C4-2B (cell line): ENCODE results near the gene NEDD4L.
A peak's percentile ranks its signal among the peaks of the same experiment; 100 is the strongest.

Experiments used
- H3K27ac ChIP-seq: fragments of 450-650 bp; 2 replicates; pipeline ENCODE4 v1.5.1; 2017
- ZFX ChIP-seq: fragments of 450-650 bp; IDR thresholded peaks from 2 replicates; pipeline ENCODE4 v1.6.1; 2017
- TF ChIP-seq, protein P1 (sequence below): fragments of 450-650 bp; conservative IDR thresholded peaks from 2 replicates; pipeline ENCODE4 v1.5.1; 2017; ENCODE audit warnings: mild to moderate bottlenecking

NEDD4L gene

GRCh38 chr18:58204776-58205442, 160.9 kb downstream of the NEDD4L start:
- no peak overlapping the region for H3K27ac ChIP-seq
- TF ChIP-seq, protein P1, sequence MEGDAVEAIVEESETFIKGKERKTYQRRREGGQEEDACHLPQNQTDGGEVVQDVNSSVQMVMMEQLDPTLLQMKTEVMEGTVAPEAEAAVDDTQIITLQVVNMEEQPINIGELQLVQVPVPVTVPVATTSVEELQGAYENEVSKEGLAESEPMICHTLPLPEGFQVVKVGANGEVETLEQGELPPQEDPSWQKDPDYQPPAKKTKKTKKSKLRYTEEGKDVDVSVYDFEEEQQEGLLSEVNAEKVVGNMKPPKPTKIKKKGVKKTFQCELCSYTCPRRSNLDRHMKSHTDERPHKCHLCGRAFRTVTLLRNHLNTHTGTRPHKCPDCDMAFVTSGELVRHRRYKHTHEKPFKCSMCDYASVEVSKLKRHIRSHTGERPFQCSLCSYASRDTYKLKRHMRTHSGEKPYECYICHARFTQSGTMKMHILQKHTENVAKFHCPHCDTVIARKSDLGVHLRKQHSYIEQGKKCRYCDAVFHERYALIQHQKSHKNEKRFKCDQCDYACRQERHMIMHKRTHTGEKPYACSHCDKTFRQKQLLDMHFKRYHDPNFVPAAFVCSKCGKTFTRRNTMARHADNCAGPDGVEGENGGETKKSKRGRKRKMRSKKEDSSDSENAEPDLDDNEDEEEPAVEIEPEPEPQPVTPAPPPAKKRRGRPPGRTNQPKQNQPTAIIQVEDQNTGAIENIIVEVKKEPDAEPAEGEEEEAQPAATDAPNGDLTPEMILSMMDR = no peak
- no peak for TF ChIP-seq ZFX

DNA sequence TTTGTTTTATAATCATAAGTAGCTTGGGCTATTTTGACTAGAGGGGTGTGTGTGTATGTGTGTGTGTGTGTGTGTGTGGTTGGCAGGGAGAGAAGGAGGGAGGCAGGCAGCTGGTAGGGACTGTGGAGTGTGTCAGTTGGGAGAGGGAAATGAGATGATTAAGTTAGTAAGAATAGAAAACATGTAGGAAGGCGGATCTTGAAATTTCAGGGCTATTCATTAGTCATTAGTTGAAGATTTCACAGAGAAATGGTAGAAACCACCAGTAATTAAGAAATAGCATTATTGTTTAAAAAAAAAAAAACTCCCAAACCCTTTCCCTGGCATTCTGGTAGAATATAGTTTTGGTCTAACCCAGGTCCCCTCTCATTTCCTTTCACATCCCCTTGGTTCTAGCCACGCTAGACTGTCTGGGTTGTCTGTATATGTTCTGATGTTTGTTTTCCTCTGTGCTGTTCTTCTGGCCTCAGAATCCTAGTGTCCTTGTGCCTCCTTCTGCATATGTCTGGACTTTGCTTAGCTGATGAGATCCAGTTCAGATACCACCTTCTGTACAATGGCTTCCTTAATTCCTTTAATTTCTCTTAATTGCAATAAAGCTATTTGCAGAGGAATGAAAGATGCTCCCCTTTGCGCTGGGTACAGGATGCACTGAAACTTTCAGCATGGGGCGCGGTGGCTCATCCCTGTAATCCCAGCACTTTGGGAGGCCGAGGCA, 161.6 kb downstream of the NEDD4L start:
- no peak overlapping the region for H3K27ac ChIP-seq
- TF ChIP-seq, protein P1 = no peak
- no peak for TF ChIP-seq ZFX

- peak overlapping the region; percentile 40 for H3K27ac ChIP-seq
- TF ChIP-seq ZFX = no peak
- TF ChIP-seq, protein P1 = no peak
Observed at GRCh38 chr18:58207520-58208152, 163.6 kb downstream of the NEDD4L start.

GRCh38 chr18:58208207-58208932, 164.3 kb downstream of the NEDD4L start:
- TF ChIP-seq ZFX = no peak
- TF ChIP-seq, protein P1 = no peak
- H3K27ac ChIP-seq = peak overlapping the region; percentile 50

GRCh38 chr18:58209326-58209725, 165.3 kb downstream of the NEDD4L start:
- H3K27ac ChIP-seq = no peak overlapping the region
- TF ChIP-seq, protein P1 = no peak
- TF ChIP-seq ZFX = no peak

DNA sequence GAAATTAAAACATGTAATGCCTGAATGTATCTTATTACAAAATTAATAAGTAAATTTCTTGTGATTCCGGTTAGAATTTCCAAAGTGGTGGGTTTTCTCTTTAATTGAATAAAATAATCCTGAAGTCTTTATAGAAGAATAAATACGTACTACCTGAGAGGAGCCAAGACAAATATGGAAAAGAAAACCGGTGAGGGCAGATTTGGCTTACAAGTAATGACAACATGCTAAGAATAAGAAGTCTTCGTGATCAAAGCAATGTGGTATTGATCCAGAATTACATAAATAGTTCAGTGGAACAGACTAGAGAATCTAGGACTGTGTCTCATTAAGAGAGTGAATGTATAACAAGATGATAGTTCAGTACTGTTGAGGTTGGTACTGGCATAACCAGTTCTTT, 167.5 kb downstream of the NEDD4L start:
- TF ChIP-seq ZFX = no peak
- TF ChIP-seq, protein P1 = no peak
- no peak overlapping the region for H3K27ac ChIP-seq
